ENCODE results near the gene ZBTB46. TPM values are rescaled to one million over a fixed set of nuclear protein-coding genes. Genes with fewer than 3 reads are reported as not detected.

Gene ZBTB46
- total and polyA plus RNA-seq, 10 of the 15 experiments (the other 5 are each of a cell fraction or from before 2014, with no cell fraction given): 0.15 to 0.92 (median 0.34) TPM

DNA sequence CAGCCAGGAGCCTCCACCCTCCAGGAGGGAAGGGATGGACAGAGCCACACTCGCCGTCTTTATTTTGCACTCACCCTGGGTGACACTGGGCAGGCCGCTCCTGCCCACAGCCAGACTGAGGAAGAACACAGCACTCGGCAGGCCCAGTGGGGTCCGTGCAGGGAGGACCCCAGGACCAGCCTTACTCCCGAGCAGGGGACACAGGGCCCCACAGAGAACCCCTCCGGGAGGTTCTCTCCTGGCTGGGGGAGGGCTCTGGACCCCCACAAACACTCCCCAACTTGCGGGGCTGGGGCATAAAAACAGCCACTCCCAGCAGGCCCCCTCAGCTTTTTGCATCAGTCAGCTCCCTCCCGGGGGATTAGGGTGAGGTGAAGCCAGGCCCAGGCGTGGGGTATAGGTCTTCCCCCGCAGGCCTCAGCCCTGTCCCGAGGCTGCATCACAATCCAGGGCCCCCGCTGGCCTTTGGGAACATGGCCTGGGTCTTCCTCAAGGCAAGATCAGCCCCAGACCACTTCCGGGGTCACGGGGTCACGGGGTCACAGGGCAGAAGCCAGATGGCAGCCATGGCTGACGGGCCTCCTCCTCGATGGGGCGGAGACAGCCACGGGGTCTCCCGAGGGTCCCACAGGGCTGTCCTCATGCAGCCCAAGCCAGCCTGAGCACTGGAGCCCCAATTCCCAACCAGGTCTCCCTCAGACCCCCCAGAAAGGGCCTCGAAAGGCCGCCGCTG, 131.4 kb downstream of the ZBTB46 start (continued):
- TF ChIP-seq, protein P1, sequence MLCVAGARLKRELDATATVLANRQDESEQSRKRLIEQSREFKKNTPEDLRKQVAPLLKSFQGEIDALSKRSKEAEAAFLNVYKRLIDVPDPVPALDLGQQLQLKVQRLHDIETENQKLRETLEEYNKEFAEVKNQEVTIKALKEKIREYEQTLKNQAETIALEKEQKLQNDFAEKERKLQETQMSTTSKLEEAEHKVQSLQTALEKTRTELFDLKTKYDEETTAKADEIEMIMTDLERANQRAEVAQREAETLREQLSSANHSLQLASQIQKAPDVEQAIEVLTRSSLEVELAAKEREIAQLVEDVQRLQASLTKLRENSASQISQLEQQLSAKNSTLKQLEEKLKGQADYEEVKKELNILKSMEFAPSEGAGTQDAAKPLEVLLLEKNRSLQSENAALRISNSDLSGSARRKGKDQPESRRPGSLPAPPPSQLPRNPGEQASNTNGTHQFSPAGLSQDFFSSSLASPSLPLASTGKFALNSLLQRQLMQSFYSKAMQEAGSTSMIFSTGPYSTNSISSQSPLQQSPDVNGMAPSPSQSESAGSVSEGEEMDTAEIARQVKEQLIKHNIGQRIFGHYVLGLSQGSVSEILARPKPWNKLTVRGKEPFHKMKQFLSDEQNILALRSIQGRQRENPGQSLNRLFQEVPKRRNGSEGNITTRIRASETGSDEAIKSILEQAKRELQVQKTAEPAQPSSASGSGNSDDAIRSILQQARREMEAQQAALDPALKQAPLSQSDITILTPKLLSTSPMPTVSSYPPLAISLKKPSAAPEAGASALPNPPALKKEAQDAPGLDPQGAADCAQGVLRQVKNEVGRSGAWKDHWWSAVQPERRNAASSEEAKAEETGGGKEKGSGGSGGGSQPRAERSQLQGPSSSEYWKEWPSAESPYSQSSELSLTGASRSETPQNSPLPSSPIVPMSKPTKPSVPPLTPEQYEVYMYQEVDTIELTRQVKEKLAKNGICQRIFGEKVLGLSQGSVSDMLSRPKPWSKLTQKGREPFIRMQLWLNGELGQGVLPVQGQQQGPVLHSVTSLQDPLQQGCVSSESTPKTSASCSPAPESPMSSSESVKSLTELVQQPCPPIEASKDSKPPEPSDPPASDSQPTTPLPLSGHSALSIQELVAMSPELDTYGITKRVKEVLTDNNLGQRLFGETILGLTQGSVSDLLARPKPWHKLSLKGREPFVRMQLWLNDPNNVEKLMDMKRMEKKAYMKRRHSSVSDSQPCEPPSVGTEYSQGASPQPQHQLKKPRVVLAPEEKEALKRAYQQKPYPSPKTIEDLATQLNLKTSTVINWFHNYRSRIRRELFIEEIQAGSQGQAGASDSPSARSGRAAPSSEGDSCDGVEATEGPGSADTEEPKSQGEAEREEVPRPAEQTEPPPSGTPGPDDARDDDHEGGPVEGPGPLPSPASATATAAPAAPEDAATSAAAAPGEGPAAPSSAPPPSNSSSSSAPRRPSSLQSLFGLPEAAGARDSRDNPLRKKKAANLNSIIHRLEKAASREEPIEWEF (IDR thresholded peaks at IDR 0.05; ENCODE audit: insufficient replicate concordance, low read depth, low read length): no peak
- no peak for TF ChIP-seq NFYB (IDR thresholded peaks at IDR 0.05; ENCODE audit: insufficient read depth, low read depth, low read length)
- TF ChIP-seq SRF (IDR thresholded peaks at IDR 0.05; ENCODE audit: low read depth in 2 of 2, low read length in 2 of 2): no peak
- TF ChIP-seq HDAC6 (IDR thresholded peaks at IDR 0.05; ENCODE audit: unreplicated experiment): no peak
- TF ChIP-seq, protein P2, sequence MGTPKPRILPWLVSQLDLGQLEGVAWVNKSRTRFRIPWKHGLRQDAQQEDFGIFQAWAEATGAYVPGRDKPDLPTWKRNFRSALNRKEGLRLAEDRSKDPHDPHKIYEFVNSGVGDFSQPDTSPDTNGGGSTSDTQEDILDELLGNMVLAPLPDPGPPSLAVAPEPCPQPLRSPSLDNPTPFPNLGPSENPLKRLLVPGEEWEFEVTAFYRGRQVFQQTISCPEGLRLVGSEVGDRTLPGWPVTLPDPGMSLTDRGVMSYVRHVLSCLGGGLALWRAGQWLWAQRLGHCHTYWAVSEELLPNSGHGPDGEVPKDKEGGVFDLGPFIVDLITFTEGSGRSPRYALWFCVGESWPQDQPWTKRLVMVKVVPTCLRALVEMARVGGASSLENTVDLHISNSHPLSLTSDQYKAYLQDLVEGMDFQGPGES (IDR thresholded peaks at IDR 0.05): no peak

All from GM12878 (cell line).